Stimulated activated CD8-positive, alpha-beta memory T cell treated with anti-CD3 and anti-CD28 coated beads, Interleukin-4, amount 100 ng/mL, for 48 hours (primary cell): ENCODE measurements around the gene FOS.
"Not testable (repeated sequence)": the region's sequence is repeated elsewhere in the genome, so short reads cannot be mapped to it uniquely, and the experiment has no call there.

Experiments
- DNase-seq: peaks from one replicate; pipeline ENCODE4 v3.0.0-alpha.2; 2020

FOS gene

GRCh38 chr14:75295491-75296345, 17.1 kb downstream of the FOS start:
- DNase-seq, result peak; percentile 86

GRCh38 chr14:75297411-75298040, 18.9 kb downstream of the FOS start:
- no peak for DNase-seq

GRCh38 chr14:75298187-75298965, 19.7 kb downstream of the FOS start:
- no peak for DNase-seq

GRCh38 chr14:75299059-75299458, 20.4 kb downstream of the FOS start:
- DNase-seq, result no peak

- no peak for DNase-seq
Observed at GRCh38 chr14:75299576-75299975, 20.9 kb downstream of the FOS start.

GRCh38 chr14:75301666-75302325, 23.2 kb downstream of the FOS start:
- DNase-seq, result peak; percentile 50

GRCh38 chr14:75303381-75303789, 24.8 kb downstream of the FOS start:
- DNase-seq, result peak; percentile 69

GRCh38 chr14:75306410-75306809, 27.8 kb downstream of the FOS start:
- not testable (repeated sequence) for DNase-seq

- DNase-seq, result no peak
Observed at GRCh38 chr14:75306927-75307699, 28.5 kb downstream of the FOS start.

GRCh38 chr14:75307700-75308379, 29.2 kb downstream of the FOS start:
- DNase-seq, result peak; percentile 90

GRCh38 chr14:75308991-75309390, 30.4 kb downstream of the FOS start:
- DNase-seq, result not testable (repeated sequence)

- DNase-seq, result not testable (repeated sequence)
Observed at GRCh38 chr14:75309561-75309960, 30.9 kb downstream of the FOS start.

- no peak for DNase-seq
Observed at GRCh38 chr14:75310295-75311111, 31.9 kb downstream of the FOS start.

GRCh38 chr14:75311356-75311755, 32.7 kb downstream of the FOS start:
- DNase-seq, result no peak

- no peak for DNase-seq
Observed at GRCh38 chr14:75312341-75312740, 33.7 kb downstream of the FOS start.

- DNase-seq, result no peak
Observed at GRCh38 chr14:75313294-75313693, 34.7 kb downstream of the FOS start.

GRCh38 chr14:75315144-75315543, 36.5 kb downstream of the FOS start:
- no peak for DNase-seq

- DNase-seq, result no peak
Observed at GRCh38 chr14:75317148-75317547, 38.5 kb downstream of the FOS start.

- no peak for DNase-seq
Observed at GRCh38 chr14:75318353-75318752, 39.7 kb downstream of the FOS start.

GRCh38 chr14:75319021-75319420, 40.4 kb downstream of the FOS start:
- no peak for DNase-seq

GRCh38 chr14:75320196-75320595, 41.6 kb downstream of the FOS start:
- DNase-seq, result no peak
